ENCODE results near the gene VAV3.

Gene VAV3

DNA sequence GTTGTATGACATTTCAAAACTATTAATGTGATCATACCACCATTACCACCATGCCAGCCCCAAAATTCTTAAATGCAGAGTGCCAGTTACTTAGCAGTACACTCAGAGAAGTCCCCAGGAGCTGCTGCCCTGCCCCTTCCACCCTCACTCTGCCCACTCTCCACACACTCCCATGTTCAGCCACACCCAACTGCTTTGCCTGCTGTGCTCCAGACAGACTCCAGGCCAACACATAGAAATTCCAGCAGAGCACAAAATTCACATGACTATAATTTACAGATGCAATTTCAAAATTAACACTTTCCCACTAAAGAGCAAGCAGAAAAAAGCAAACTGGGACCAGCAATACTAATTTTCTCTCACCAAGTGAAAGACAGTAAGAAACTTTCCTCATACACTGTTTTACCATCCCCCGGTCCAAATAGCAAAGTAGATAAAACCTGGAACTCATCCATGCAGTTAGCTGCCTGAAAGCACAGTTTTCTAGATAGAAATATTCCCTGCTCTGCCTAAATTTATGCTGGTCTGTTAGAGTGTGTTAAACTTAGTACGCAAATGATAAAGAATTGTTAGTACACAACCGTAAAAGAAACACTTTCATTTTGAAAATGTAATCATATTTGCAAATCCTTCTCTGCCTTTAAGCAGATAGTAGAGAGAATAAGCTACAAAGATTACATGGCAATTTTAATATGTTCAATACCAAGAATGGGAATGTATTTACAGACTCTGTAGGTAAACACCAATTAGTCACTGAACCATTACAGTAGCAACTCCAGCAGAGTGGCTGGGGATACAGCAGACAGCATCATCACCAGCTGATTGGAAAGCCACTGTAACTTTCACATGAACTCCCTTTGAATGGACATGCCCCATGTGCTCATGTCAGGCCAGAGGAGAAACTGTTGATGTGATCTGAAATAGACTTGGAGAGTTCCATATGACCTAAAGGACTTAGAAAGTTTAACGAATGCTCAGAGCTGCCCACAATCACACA lies 176.5 kb downstream of the VAV3 start:
- Histone ChIP-seq H3K4me3 (replicated peaks; ENCODE audit: insufficient read depth, low read length) (no peak overlapping the region), H3K27me3 (ENCODE audit: insufficient read depth, poor library complexity, severe bottlenecking) (no peaks in the 10 kb centered on the region), H3K27ac (replicated peaks) (no peak overlapping the region)
- TF ChIP-seq POLR2AphosphoS5 (IDR thresholded peaks at IDR 0.05; ENCODE audit: low read depth) = no peak
- TF ChIP-seq REST (IDR thresholded peaks at IDR 0.05; ENCODE audit: insufficient replicate concordance, low read depth) = no peak
- no peak for TF ChIP-seq GABPA (IDR thresholded peaks at IDR 0.05; ENCODE audit: low read depth)
- TF ChIP-seq, protein P1, sequence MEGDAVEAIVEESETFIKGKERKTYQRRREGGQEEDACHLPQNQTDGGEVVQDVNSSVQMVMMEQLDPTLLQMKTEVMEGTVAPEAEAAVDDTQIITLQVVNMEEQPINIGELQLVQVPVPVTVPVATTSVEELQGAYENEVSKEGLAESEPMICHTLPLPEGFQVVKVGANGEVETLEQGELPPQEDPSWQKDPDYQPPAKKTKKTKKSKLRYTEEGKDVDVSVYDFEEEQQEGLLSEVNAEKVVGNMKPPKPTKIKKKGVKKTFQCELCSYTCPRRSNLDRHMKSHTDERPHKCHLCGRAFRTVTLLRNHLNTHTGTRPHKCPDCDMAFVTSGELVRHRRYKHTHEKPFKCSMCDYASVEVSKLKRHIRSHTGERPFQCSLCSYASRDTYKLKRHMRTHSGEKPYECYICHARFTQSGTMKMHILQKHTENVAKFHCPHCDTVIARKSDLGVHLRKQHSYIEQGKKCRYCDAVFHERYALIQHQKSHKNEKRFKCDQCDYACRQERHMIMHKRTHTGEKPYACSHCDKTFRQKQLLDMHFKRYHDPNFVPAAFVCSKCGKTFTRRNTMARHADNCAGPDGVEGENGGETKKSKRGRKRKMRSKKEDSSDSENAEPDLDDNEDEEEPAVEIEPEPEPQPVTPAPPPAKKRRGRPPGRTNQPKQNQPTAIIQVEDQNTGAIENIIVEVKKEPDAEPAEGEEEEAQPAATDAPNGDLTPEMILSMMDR (IDR thresholded peaks at IDR 0.05; ENCODE audit: insufficient read depth, low read length) = no peak
- no peak for TF ChIP-seq SPI1 (IDR thresholded peaks at IDR 0.05; ENCODE audit: borderline replicate concordance, low read depth)
- no peak for DNase-seq (ENCODE audit: low read depth in 1 of 2, low spot score in 1 of 2)

DNA sequence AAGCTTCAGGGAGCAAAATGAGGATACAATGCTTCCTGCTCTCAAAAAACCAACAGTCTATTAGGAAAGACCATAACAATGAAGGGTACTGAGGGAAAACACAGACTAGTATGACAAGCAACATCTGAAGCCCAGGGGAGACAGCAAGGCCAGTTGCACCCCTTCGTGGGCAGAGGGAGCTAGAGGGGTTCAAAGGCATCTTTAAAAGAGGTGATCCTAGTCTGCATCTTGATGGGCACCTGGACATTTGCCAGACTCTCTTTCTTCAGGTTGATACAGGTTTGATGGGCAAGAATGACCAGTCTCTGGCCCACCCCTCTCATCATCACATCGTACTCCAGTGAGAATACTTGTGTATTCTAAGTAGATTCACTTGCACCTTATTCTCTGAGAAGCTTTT lies 177.7 kb downstream of the VAV3 start:
- peak in 1 of 2 experiments; percentile 57 for DNase-seq (ENCODE audit: low read depth in 1 of 2, low spot score in 1 of 2)
- TF ChIP-seq GABPA (IDR thresholded peaks at IDR 0.05; ENCODE audit: low read depth) (no peak), REST (IDR thresholded peaks at IDR 0.05; ENCODE audit: insufficient replicate concordance, low read depth) (no peak), POLR2AphosphoS5 (IDR thresholded peaks at IDR 0.05; ENCODE audit: low read depth) (no peak), SPI1 (IDR thresholded peaks at IDR 0.05; ENCODE audit: borderline replicate concordance, low read depth) (no peak)
- TF ChIP-seq, protein P1 (IDR thresholded peaks at IDR 0.05; ENCODE audit: insufficient read depth, low read length) = no peak
- H3K27me3 ChIP-seq (ENCODE audit: insufficient read depth, poor library complexity, severe bottlenecking) = no peaks in the 10 kb centered on the region
- no peak overlapping the region for H3K27ac ChIP-seq (replicated peaks)
- no peak overlapping the region for H3K4me3 ChIP-seq (replicated peaks; ENCODE audit: insufficient read depth, low read length)

GRCh38 chr1:107786203-107786845 lies 178.7 kb downstream of the VAV3 start:
- H3K27ac ChIP-seq (replicated peaks) = no peak overlapping the region; the same call in 1 of the 2 replicates
- no peak for DNase-seq (ENCODE audit: low read depth in 1 of 2, low spot score in 1 of 2)
- TF ChIP-seq SPI1 (IDR thresholded peaks at IDR 0.05; ENCODE audit: borderline replicate concordance, low read depth) (no peak), POLR2AphosphoS5 (IDR thresholded peaks at IDR 0.05; ENCODE audit: low read depth) (no peak), REST (IDR thresholded peaks at IDR 0.05; ENCODE audit: insufficient replicate concordance, low read depth) (no peak), GABPA (IDR thresholded peaks at IDR 0.05; ENCODE audit: low read depth) (no peak)
- TF ChIP-seq, protein P1 (IDR thresholded peaks at IDR 0.05; ENCODE audit: insufficient read depth, low read length) = no peak
- H3K27me3 ChIP-seq (ENCODE audit: insufficient read depth, poor library complexity, severe bottlenecking) = no peaks in the 10 kb centered on the region
- no peak overlapping the region for H3K4me3 ChIP-seq (replicated peaks; ENCODE audit: insufficient read depth, low read length)
